ENCODE data around the gene ITPK1.

The ITPK1 gene

DNA sequence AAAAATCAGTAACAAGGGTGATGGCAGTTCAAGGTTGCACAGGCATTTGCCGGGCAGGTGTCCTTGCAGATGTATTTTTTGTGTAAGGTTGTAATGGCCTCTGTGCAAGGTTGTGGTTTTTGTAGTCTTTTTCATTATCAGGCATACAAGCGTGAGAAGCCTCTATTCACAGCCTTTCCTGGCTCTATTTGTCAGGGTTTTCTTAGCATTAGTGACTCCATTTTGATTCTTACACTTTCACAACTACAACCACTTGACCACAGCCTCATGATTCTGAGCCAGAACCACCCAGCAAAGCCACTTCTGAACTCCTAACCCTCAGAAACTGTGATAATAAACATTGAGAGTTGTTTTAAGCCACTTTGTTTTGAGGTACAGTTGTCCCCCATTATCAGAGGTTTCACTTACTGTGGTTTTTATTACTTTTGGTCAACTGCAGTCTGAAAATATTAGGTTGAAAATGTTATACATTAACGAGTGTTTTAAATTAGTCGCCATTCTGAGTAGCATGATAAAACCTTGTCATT is 220.3 kb downstream of the ITPK1 start:
- H3K79me2 ChIP-seq (ENCODE audit: low read length): no peaks in the 10 kb centered on the region

GRCh38 chr14:92892589-92892988 is 223.1 kb downstream of the ITPK1 start:
- H3K4me2 ChIP-seq (ENCODE audit: low read length): no peak overlapping the region
- peaks cover 6% of the 10 kb centered on the region; the same call in 1 of the 2 replicates for H3K9me3 ChIP-seq (ENCODE audit: insufficient read depth, low read length)
- no peak overlapping the region for H3K9ac ChIP-seq (ENCODE audit: low read length)
- H3K79me2 ChIP-seq (ENCODE audit: low read length): no peaks in the 10 kb centered on the region
- no peaks in the 10 kb centered on the region for H3K4me1 ChIP-seq (ENCODE audit: low read length)
- no peak overlapping the region for H2AFZ ChIP-seq (ENCODE audit: low read depth, low read length)
- TF ChIP-seq EZH2phosphoT487 (IDR thresholded peaks at IDR 0.05; ENCODE audit: low read depth) (no peak), CTCF (IDR thresholded peaks at IDR 0.05; ENCODE audit: low read depth, low read length) (no peak)
- H3K36me3 ChIP-seq (replicated peaks; ENCODE audit: low read depth, low read length): no peaks in the 10 kb centered on the region
- H3K27ac ChIP-seq (ENCODE audit: low read length): no peak overlapping the region
- H4K20me1 ChIP-seq (ENCODE audit: insufficient read depth, low read length): no peaks in the 10 kb centered on the region
- peaks cover 14% of the 10 kb centered on the region; the same call in 1 of the 2 replicates for H3K27me3 ChIP-seq (ENCODE audit: low read depth, low read length)
- H3K4me3 ChIP-seq (ENCODE audit: low read length): no peak overlapping the region

More for the DNA sequence above, 220.3 kb downstream of the ITPK1 start:
- Histone ChIP-seq H4K20me1 (ENCODE audit: insufficient read depth, low read length) (no peaks in the 10 kb centered on the region), H3K27ac (ENCODE audit: low read length) (no peak overlapping the region), H3K4me3 (ENCODE audit: low read length) (no peak overlapping the region), H3K9me3 (ENCODE audit: insufficient read depth, low read length) (peaks cover 6% of the 10 kb centered on the region; the same call in 1 of the 2 replicates), H3K4me2 (ENCODE audit: low read length) (no peak overlapping the region), H2AFZ (ENCODE audit: low read depth, low read length) (no peak overlapping the region), H3K4me1 (ENCODE audit: low read length) (no peaks in the 10 kb centered on the region), H3K9ac (ENCODE audit: low read length) (no peak overlapping the region), H3K27me3 (ENCODE audit: low read depth, low read length) (peaks cover 9% of the 10 kb centered on the region; the same call in 1 of the 2 replicates), H3K36me3 (replicated peaks; ENCODE audit: low read depth, low read length) (no peaks in the 10 kb centered on the region)
- TF ChIP-seq EZH2phosphoT487 (IDR thresholded peaks at IDR 0.05; ENCODE audit: low read depth) (no peak), CTCF (IDR thresholded peaks at IDR 0.05; ENCODE audit: low read depth, low read length) (no peak)

- H2AFZ ChIP-seq (ENCODE audit: low read depth, low read length): no peak overlapping the region
- H3K9me3 ChIP-seq (ENCODE audit: insufficient read depth, low read length): peaks cover 6% of the 10 kb centered on the region; the same call in 1 of the 2 replicates
- H3K4me3 ChIP-seq (ENCODE audit: low read length): no peak overlapping the region
- no peaks in the 10 kb centered on the region for H3K79me2 ChIP-seq (ENCODE audit: low read length)
- H3K36me3 ChIP-seq (replicated peaks; ENCODE audit: low read depth, low read length): no peaks in the 10 kb centered on the region
- H3K4me1 ChIP-seq (ENCODE audit: low read length): no peaks in the 10 kb centered on the region
- H3K27me3 ChIP-seq (ENCODE audit: low read depth, low read length): peaks cover 19% of the 10 kb centered on the region; the same call in 1 of the 2 replicates
- H3K4me2 ChIP-seq (ENCODE audit: low read length): no peak overlapping the region
- H4K20me1 ChIP-seq (ENCODE audit: insufficient read depth, low read length): no peaks in the 10 kb centered on the region
- no peak overlapping the region for H3K9ac ChIP-seq (ENCODE audit: low read length)
- H3K27ac ChIP-seq (ENCODE audit: low read length): no peak overlapping the region
- TF ChIP-seq CTCF (IDR thresholded peaks at IDR 0.05; ENCODE audit: low read depth, low read length) (no peak), EZH2phosphoT487 (IDR thresholded peaks at IDR 0.05; ENCODE audit: low read depth) (no peak)
Observed at GRCh38 chr14:92890830-92891588, 224.7 kb downstream of the ITPK1 start.

DNA sequence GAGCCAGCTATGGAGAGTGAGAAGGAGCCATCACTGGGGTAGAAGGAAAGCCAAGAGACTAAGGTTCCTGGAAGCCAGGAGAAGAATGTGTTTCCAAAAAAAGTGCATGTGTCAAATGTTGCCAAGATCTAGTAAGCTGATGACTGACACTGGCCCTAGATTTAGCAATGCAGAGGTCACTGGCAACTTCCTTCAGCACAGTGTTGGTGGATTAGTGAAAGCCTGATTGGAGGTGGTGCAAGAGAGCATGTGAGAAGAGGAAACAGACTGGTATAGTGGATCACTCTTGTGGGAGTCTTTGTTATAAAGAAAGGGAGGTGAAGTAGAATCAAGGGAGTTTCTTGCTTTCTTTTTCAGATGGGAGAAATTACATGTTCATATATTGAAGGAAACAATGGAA is 226.8 kb downstream of the ITPK1 start:
- Histone ChIP-seq H3K4me2 (ENCODE audit: low read length) (no peak overlapping the region), H3K79me2 (ENCODE audit: low read length) (no peaks in the 10 kb centered on the region), H3K4me1 (ENCODE audit: low read length) (no peaks in the 10 kb centered on the region), H3K4me3 (ENCODE audit: low read length) (no peak overlapping the region), H3K9me3 (ENCODE audit: insufficient read depth, low read length) (peaks cover 6% of the 10 kb centered on the region; the same call in 1 of the 2 replicates), H4K20me1 (ENCODE audit: insufficient read depth, low read length) (no peaks in the 10 kb centered on the region), H3K9ac (ENCODE audit: low read length) (no peak overlapping the region), H3K27me3 (ENCODE audit: low read depth, low read length) (peaks cover 21% of the 10 kb centered on the region; the same call in 1 of the 2 replicates), H3K36me3 (replicated peaks; ENCODE audit: low read depth, low read length) (no peaks in the 10 kb centered on the region), H2AFZ (ENCODE audit: low read depth, low read length) (no peak overlapping the region), H3K27ac (ENCODE audit: low read length) (no peak overlapping the region)
- no peak for TF ChIP-seq EZH2phosphoT487 (IDR thresholded peaks at IDR 0.05; ENCODE audit: low read depth)
- no peak for TF ChIP-seq CTCF (IDR thresholded peaks at IDR 0.05; ENCODE audit: low read depth, low read length)
